ENCODE data around the gene IGF1.
"Not testable (repeated sequence)": the region's sequence is repeated elsewhere in the genome, so short reads cannot be mapped to it uniquely, and the experiment has no call there.

IGF1 gene

DNA sequence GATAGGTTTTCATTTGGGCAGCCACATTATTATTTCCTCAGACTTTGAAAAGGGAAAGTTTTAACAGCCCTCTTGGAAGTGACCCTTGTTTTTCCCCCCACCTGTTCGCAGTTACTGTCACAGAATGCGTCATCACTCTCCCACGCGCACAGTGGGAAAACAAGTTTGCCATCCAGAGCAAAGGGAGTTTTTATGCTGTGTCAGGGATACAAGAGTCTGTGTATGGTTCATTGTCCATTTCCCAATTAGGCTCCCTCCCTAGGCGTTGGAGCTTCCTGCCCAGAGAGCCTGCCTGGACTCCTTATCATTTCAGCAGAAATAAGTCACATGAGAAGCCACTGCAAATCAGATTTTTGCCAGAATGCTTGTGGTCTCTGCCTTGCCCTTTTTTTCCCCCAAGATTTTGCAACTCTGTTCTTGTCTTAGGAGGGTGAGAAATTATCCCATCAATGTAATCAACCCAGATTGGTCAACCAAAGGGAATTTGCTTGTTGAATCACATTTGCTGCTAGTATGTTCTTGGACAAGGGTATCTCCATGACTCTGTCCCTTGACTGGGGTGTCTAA is 104.1 kb downstream of the IGF1 start:
- DNase-seq = no peak

DNA sequence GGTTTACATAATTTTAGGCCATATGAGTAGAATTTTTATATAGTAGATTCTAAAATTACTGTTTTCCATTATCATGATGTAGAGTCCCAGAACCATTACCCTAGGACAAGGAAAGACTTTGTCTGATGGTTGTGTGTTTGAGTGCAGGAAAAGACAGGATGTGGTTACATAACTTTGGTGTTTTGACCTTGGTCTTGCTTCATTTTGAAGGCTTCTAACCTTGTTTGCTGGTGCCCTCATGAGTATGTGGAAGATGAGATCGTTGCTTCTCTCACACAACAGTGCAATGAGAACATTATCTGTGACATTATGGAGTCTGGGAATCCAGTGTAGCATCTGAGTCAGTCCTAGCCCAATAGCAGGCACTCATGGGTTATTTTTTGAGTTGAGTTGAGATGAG is 106.2 kb downstream of the IGF1 start:
- no peak for DNase-seq

- DNase-seq = no peak
These were observed 108.3 kb downstream of the IGF1 start for GRCh38 chr12:102372087-102372486.

GRCh38 chr12:102371165-102371564 is 109.2 kb downstream of the IGF1 start:
- DNase-seq = no peak

- DNase-seq = no peak
These were observed 110.5 kb downstream of the IGF1 start for GRCh38 chr12:102369876-102370275.

DNA sequence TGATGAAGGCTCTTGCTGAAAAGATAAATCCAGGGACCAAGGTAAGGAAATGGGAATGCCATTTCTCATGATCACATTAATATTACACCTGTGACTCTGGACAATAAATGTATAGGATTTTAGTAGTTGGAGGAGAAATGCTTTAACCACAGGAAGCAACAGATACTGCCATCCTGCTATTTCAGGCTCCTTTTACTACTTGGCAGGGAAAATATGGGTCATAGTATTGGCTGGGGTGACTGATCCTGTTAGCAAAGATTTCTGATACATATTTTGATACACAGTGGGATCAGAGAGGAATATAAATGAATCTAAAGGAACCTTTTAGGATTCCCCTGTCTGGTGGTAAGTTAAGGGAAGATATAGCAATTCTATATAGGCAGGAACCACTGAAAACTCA is 115.0 kb downstream of the IGF1 start:
- no peak for DNase-seq

DNA sequence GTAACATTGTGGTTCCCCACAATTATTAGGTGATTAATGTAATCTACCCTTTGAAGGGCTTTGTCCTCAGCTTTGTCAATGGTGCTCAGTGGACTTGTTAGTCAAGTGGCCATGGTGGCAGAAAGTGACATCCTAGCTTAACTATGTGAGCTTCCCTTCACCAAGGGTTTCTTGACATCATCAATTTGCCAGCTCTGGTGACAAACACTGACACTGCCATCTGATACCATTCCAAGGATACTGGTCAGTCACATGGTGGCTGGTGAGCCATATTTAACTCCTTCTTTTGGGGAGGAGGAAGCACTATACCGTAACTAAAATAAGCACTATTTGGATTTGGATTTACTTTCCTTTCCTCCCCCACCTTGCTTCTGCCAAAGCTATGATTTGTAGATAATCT is 115.7 kb downstream of the IGF1 start:
- no peak for DNase-seq

GRCh38 chr12:102356690-102357089 is 123.7 kb downstream of the IGF1 start:
- DNase-seq = no peak

DNA sequence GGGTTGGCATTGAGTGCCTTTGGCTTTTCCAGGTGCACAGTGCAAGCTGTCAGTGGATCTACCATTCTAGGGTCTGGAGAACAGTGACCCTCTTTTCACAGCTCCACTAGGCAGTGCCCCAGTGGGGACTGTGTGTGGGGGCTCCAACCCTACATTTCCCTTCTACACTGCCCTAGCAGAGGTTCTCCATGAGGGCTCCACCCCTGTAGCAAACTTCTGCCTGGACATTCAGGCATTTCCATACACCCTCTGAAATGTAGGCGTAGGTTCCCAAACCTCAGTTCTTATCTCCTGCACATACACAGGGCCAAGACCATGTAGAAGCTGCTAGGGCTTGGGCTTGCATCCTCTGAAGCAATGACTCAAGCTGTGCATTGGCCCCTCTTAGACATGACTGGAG is 126.1 kb downstream of the IGF1 start:
- not testable (repeated sequence) for DNase-seq

DNA sequence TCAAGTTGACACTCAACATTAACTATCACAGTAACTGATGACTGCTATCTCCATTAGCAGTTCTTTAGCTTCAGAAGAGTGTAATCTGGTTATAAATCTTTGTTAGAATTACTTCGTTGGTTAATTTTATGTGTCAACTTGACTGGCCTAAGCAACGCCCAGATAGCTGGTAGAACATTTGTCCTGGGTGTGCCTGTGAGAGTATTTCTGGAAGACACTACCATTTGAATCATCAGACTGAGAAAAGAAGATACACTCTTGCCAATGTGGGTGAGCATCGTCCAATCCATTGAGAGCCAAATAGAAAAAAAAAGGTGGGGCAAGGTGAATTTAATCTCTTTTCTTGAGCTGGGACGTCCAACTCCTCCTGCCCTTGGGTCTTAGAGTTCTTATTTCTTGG is 129.0 kb downstream of the IGF1 start:
- no peak for DNase-seq

DNA sequence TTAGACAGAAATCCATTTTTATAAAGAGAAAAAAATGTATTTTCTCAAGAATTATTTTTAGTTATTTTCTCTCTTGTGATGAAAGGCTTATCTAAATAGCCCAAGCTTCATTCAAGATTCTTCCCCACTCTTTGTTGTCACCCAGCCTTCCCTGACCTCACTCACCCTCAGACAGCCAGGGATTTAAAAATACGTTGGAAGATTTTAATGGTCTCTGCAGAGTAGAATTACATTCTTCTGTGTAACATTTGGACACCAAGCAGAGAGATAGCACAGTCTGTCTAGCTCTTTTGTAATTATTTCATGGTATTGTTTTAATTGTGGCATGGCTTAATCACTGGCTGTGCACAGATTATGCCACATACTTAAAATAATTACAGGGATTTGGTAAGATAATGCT is 130.3 kb downstream of the IGF1 start:
- DNase-seq = no peak

GRCh38 chr12:102349079-102349478 is 131.3 kb downstream of the IGF1 start:
- no peak for DNase-seq

GRCh38 chr12:102347811-102348210 is 132.6 kb downstream of the IGF1 start:
- no peak for DNase-seq

Data from NCI-H1694 (cell line).